ENCODE measurements around the gene SOX6. TPM values are rescaled to one million over a fixed set of nuclear protein-coding genes. Genes with fewer than 3 reads are reported as not detected.

Gene SOX6
- total and polyA plus RNA-seq, 7 donors = 0.61 to 47.6 (median 14.6) TPM

DNA sequence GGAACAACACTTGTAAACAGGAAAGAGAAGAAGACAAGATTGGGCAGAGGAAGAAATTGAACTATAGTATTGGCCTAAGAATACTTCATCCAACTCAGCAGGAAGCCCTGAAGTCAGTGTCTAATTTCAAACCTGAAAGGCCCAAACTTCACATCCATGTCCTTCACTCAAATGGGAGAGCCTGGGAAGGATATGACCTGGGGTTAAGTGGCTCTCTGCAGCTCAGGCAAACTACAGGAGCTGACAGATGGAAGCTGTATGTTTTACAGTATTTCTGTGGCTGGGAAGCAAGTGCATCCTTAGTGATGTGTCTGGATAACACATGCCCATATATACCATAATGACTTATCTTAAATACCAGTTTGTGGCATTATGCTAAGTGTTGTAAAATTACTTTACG is 196.2 kb downstream of the SOX6 start:
- Histone ChIP-seq H3K4me1 (peaks cover 14% of the 10 kb centered on the region), H3K9me3 (no peaks in the 10 kb centered on the region), H3K36me3 (ENCODE audit: insufficient read depth in 1 of 2, low read depth in 1 of 2) (no peaks in the 10 kb centered on the region), H3K4me3 (no peak overlapping the region), H3K27me3 (ENCODE audit: insufficient read depth in 3 of 3, low read length in 2 of 3) (no peaks in the 10 kb centered on the region), H3K27ac (no peak overlapping the region)
- 98 to 100% (median 99%) methylated on average over 1 of the region's 1 CpG for WGBS, 3 donors
- TF ChIP-seq, protein P1, sequence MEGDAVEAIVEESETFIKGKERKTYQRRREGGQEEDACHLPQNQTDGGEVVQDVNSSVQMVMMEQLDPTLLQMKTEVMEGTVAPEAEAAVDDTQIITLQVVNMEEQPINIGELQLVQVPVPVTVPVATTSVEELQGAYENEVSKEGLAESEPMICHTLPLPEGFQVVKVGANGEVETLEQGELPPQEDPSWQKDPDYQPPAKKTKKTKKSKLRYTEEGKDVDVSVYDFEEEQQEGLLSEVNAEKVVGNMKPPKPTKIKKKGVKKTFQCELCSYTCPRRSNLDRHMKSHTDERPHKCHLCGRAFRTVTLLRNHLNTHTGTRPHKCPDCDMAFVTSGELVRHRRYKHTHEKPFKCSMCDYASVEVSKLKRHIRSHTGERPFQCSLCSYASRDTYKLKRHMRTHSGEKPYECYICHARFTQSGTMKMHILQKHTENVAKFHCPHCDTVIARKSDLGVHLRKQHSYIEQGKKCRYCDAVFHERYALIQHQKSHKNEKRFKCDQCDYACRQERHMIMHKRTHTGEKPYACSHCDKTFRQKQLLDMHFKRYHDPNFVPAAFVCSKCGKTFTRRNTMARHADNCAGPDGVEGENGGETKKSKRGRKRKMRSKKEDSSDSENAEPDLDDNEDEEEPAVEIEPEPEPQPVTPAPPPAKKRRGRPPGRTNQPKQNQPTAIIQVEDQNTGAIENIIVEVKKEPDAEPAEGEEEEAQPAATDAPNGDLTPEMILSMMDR (IDR thresholded peaks at IDR 0.05) = no peak
- ATAC-seq (no peak), DNase-seq (no peak)
- intact Hi-C loops (cut with DNase I) = no loop called here

DNA sequence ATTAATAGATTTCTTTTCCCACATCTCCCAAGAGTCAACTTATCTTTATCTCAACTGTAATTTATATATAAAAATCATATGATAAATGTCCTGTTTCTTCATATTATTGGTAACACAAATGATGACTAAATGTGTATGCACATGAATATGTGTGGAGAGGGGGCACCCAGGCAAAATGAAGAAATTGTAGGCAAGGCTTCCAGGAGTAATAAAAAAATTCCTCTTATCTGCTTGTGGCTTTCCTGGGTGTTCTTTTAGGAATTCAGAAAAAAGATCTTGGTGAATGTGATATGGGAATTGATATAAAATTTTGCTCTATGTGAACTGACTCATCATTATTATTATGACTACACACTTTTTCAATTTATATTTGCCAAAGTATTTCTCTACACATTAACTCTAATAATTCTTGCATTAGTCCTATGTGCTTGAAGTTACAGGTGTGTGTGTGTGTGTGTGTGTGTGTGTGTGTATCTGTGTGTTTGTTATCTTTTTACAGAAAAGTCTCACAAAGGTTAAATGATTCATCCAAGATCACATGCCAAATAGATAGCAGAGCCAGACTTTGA is 197.8 kb downstream of the SOX6 start:
- DNase-seq (no peak), ATAC-seq (no peak)
- TF ChIP-seq, protein P1 (IDR thresholded peaks at IDR 0.05) = no peak
- intact Hi-C loops (cut with DNase I) = no loop called here
- no peak overlapping the region for H3K4me3 ChIP-seq
- no peaks in the 10 kb centered on the region for H3K36me3 ChIP-seq (ENCODE audit: insufficient read depth in 1 of 2, low read depth in 1 of 2)
- H3K27me3 ChIP-seq (ENCODE audit: insufficient read depth in 3 of 3, low read length in 2 of 3) = no peaks in the 10 kb centered on the region
- H3K27ac ChIP-seq = no peak overlapping the region
- peaks cover 14% of the 10 kb centered on the region for H3K4me1 ChIP-seq
- no peaks in the 10 kb centered on the region for H3K9me3 ChIP-seq

DNA sequence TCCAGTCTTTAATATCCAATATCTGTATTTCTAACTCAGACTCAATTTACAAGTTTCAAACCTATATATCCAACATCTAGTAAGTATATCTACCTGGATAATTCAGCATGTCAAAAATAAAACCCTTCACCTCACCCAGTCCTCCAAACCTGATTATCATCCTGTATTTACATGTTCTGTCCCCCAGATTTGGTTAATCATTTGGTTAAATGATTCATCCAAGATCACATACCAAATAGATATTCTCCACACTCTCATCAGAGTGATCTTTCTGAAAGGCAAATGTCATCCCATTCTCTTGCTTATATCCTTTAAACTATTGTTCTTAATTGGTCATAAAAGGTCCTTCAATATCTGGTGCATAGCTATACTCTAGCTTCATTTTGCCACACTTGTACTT is 199.0 kb downstream of the SOX6 start:
- Histone ChIP-seq H3K9me3 (no peaks in the 10 kb centered on the region), H3K27me3 (ENCODE audit: insufficient read depth in 3 of 3, low read length in 2 of 3) (no peaks in the 10 kb centered on the region), H3K4me3 (no peak overlapping the region), H3K27ac (no peak overlapping the region), H3K4me1 (peaks cover 14% of the 10 kb centered on the region), H3K36me3 (ENCODE audit: insufficient read depth in 1 of 2, low read depth in 1 of 2) (no peaks in the 10 kb centered on the region)
- intact Hi-C loops (cut with DNase I) = no loop called here
- ATAC-seq = no peak
- TF ChIP-seq, protein P1 (IDR thresholded peaks at IDR 0.05) = no peak
- DNase-seq = no peak

DNA sequence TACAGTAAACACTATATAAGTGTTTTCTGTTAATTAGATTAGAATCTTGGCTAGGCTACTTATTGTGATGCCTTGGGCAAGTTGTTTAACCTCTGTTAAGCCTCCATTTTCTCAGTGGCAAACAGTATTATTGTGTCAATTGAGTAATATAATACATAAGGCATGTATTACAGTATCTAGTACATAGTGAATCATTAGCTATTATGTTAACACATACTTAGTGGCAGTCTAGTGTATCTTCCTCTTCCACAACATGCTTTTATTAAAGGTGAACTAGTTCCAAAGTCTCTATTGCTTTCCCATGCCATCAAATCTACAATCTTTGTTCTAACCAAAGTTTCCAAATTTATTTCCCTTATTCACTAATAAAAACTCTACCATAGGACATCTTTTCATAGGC is 200.9 kb downstream of the SOX6 start:
- TF ChIP-seq, protein P1 (IDR thresholded peaks at IDR 0.05) = no peak
- Histone ChIP-seq H3K9me3 (no peaks in the 10 kb centered on the region), H3K36me3 (ENCODE audit: insufficient read depth in 1 of 2, low read depth in 1 of 2) (no peaks in the 10 kb centered on the region), H3K27ac (no peak overlapping the region), H3K4me1 (peaks cover 14% of the 10 kb centered on the region), H3K4me3 (no peak overlapping the region), H3K27me3 (ENCODE audit: insufficient read depth in 3 of 3, low read length in 2 of 3) (no peaks in the 10 kb centered on the region)
- DNase-seq (no peak), ATAC-seq (peak in 2 of 4 donors; percentile 46 to 55)
- intact Hi-C loops (cut with DNase I) = no loop called here

DNA sequence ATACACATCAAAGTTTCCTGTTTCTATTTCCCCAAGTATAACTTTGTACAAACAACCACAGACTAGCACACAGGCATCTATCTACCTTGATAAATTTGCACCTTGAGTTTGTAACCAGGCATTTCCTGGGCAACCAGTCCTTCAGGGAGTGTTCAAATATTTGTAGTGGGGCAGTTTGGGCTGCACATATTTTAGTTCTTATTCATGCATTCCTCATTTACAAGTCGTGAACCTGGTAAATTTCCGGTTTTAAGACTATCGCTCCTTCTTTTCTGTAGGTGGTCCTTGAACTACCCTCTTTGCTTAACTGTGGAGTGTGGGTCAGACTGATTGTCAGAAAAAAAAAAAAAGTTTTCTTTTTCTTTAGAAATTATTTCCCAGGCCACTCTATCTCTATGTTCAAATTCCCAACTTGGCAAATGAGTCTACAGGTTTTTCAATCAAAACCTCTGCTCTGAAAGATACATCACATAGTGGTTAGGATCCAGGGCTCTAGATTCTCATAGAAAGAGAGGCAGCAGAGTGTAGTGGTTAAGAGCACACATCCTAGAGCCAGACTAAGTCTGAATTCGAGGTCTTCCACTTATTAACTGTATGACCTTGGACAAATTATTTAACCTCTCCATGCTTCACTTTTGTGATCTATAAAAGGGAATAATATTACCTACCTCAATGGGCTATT is 201.5 kb downstream of the SOX6 start:
- Histone ChIP-seq H3K4me3 (no peak overlapping the region), H3K9me3 (no peaks in the 10 kb centered on the region), H3K27ac (no peak overlapping the region), H3K36me3 (ENCODE audit: insufficient read depth in 1 of 2, low read depth in 1 of 2) (no peaks in the 10 kb centered on the region), H3K4me1 (peaks cover 16% of the 10 kb centered on the region), H3K27me3 (ENCODE audit: insufficient read depth in 3 of 3, low read length in 2 of 3) (no peaks in the 10 kb centered on the region)
- TF ChIP-seq, protein P1 (IDR thresholded peaks at IDR 0.05) = no peak
- DNase-seq = no peak
- 73 to 83% (median 77%) methylated on average over 4 of the region's 4 CpGs for WGBS, 3 donors
- ATAC-seq = no peak
- intact Hi-C loops (cut with DNase I) = no loop called here

All from psoas muscle (tissue), 8 donors.